GM13977 (cell line): ENCODE data around the gene USP24.
"Not testable (repeated sequence)": the region's sequence is repeated elsewhere in the genome, so short reads cannot be mapped to it uniquely, and the experiment has no call there.

ENCODE experiments used
- DNase-seq: peaks from one replicate; pipeline ENCODE4 v3.0.0; 2012; ENCODE audit warnings: low spot score
- CTCF ChIP-seq: IDR thresholded peaks from 2 replicates; pipeline ENCODE4 v1.5.1; 2012; ENCODE audit warnings: mild to moderate bottlenecking, control low read depth; ENCODE audit not compliant: insufficient read depth; ENCODE audit errors: extremely low read depth, missing control alignments
- in situ Hi-C: fragments of 300-500 bp; cut with MboI; formaldehyde crosslinking; loops from one replicate; pipeline ENCODE4 v1.12.0; 2022; ENCODE audit warnings: low sequenced_read_pairs, low pct_unique_long_range_greater_than_20kb, mixed read lengths, inconsistent platforms; ENCODE audit not compliant: unreplicated experiment

The USP24 gene

GRCh38 chr1:55231745-55232144 lies 16.6 kb upstream of the USP24 start:
- in situ Hi-C loops, result no loop called here
- DNase-seq, result no peak
- TF ChIP-seq CTCF, result no peak

GRCh38 chr1:55230659-55231058 lies 15.5 kb upstream of the USP24 start:
- in situ Hi-C loops, result no loop called here
- DNase-seq, result no peak
- no peak for TF ChIP-seq CTCF

GRCh38 chr1:55229726-55230125 lies 14.6 kb upstream of the USP24 start:
- DNase-seq, in situ Hi-C loops: not testable (repeated sequence)

- in situ Hi-C loops, result no loop called here
- no peak for TF ChIP-seq CTCF
- no peak for DNase-seq
Measured at GRCh38 chr1:55225228-55225627, 10.1 kb upstream of the USP24 start.

GRCh38 chr1:55224729-55225128 lies 9.6 kb upstream of the USP24 start:
- in situ Hi-C loops, result no loop called here
- TF ChIP-seq CTCF, result no peak
- DNase-seq, result no peak

- in situ Hi-C loops, result no loop called here
- no peak for TF ChIP-seq CTCF
- DNase-seq, result no peak
Measured at GRCh38 chr1:55222152-55222551, 7.0 kb upstream of the USP24 start.

- DNase-seq, result no peak
- no peak for TF ChIP-seq CTCF
- in situ Hi-C loops, result no loop called here
Measured at GRCh38 chr1:55217226-55217986, 2.2 kb upstream of the USP24 start.
